GM10248 (cell line): ENCODE data around the gene MTHFR.

Experiments used
- CTCF ChIA-PET: fragments of 300-600 bp; sonication (Branson Sonifier 250); formaldehyde crosslinking; extraction: SDS; loops from one replicate; lab custom pipeline; 2021; ENCODE audit warnings: antibody characterized with exemption; lab: Yijun Ruan, JAX
- POLR2A ChIA-PET: fragments of 350-650 bp; sonication (Branson Sonifier 250); formaldehyde crosslinking; extraction: SDS; loops from one replicate; lab custom pipeline; 2020; ENCODE audit warnings: antibody characterized with exemption; lab: Yijun Ruan, JAX
- DNase-seq: peaks from one replicate; pipeline ENCODE4 v3.0.0; 2012; ENCODE audit errors: extremely low spot score
- TF ChIP-seq, protein P1 (sequence below): IDR thresholded peaks from 2 replicates; pipeline ENCODE4 v1.5.1; 2012; ENCODE audit warnings: mild to moderate bottlenecking, low read depth; ENCODE audit errors: extremely low read depth, missing control alignments, control extremely low read depth

Gene MTHFR

GRCh38 chr1:11838349-11839272 lies 32.8 kb upstream of the MTHFR start:
- TF ChIP-seq, protein P1, sequence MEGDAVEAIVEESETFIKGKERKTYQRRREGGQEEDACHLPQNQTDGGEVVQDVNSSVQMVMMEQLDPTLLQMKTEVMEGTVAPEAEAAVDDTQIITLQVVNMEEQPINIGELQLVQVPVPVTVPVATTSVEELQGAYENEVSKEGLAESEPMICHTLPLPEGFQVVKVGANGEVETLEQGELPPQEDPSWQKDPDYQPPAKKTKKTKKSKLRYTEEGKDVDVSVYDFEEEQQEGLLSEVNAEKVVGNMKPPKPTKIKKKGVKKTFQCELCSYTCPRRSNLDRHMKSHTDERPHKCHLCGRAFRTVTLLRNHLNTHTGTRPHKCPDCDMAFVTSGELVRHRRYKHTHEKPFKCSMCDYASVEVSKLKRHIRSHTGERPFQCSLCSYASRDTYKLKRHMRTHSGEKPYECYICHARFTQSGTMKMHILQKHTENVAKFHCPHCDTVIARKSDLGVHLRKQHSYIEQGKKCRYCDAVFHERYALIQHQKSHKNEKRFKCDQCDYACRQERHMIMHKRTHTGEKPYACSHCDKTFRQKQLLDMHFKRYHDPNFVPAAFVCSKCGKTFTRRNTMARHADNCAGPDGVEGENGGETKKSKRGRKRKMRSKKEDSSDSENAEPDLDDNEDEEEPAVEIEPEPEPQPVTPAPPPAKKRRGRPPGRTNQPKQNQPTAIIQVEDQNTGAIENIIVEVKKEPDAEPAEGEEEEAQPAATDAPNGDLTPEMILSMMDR: peak; percentile 99
- peak; percentile 90 for DNase-seq
- ChIA-PET POLR2A (interaction anchor here (2.5 kb wide), 1 partner anchor 69 kb away, joined by 9 read pairs; no protein-coding TSS in a partner anchor), CTCF (interaction anchor here (0.7 to 5.3 kb wide), 7 partner anchors 14 to 193 kb away, joined by 3 to 49 read pairs (median 7); no protein-coding TSS in a partner anchor)

- CTCF ChIA-PET: interaction anchor here (0.7 to 5.3 kb wide), 10 partner anchors 8 to 194 kb away, joined by 3 to 49 read pairs (median 4); partner anchors contain the start of gene NPPA
- TF ChIP-seq, protein P1: no peak
- POLR2A ChIA-PET: interaction anchor here (0.6 to 2.5 kb wide), 2 partner anchors 72 to 385 kb away, joined by 4 to 13 read pairs; no protein-coding TSS in a partner anchor
- no peak for DNase-seq
Measured at GRCh38 chr1:11837767-11838348, 32.1 kb upstream of the MTHFR start.

DNA sequence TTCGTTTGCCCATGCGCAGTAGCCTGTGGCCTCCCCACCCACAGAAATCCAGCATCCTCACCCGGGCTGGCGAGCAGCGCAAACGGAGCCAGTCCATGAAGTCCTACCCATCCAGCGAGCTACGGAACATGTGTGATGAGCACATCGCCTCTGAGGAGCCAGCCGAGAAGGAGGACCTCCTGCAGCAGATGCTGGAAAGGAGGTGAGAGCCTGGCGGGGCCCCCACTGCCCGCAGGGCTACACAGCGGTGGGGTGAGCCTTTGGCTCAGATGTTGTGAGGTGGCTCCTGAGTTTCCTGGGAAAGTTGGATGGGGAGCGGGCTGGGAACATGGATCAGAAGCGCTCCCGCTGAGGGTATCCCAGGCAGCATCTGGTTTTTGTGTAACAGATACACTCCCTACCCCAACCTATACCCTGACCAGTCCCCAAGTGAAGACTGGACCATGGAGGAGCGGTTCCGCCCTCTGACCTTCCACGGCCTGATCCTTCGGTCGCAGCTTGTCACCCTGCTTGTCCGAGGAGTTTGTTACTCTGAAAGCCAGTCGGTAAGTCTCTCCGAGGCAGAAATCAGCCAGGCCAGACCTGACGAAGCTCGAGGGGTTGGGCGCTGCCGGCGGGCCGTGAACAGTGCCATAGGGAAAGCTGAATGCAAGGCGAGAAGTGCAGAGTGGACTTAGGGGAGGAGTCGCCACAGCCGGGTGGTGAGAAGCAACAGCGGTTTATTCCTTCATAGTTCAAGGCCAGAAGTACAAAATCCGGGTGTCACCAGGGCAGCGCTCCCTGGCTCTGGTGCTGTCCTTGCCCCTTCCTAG lies 31.4 kb upstream of the MTHFR start:
- ChIA-PET POLR2A (interaction anchor here (0.6 to 2.5 kb wide), 3 partner anchors 71 to 386 kb away, joined by 4 to 13 read pairs (median 9); no protein-coding TSS in a partner anchor), CTCF (interaction anchor here (1.0 to 5.3 kb wide), 10 partner anchors 8 to 141 kb away, joined by 3 to 49 read pairs (median 4); partner anchors contain the start of gene NPPA)
- DNase-seq: no peak
- TF ChIP-seq, protein P1: no peak

GRCh38 chr1:11835441-11836225 lies 29.9 kb upstream of the MTHFR start:
- TF ChIP-seq, protein P1: no peak
- POLR2A ChIA-PET: interaction anchor here (2.1 to 2.5 kb wide), 2 partner anchors 72 to 74 kb away, joined by 9 to 13 read pairs; no protein-coding TSS in a partner anchor
- CTCF ChIA-PET: interaction anchor here (1.3 to 1.8 kb wide), 3 partner anchors 21 to 131 kb away, joined by 4 to 5 read pairs (median 4); no protein-coding TSS in a partner anchor
- no peak for DNase-seq

DNA sequence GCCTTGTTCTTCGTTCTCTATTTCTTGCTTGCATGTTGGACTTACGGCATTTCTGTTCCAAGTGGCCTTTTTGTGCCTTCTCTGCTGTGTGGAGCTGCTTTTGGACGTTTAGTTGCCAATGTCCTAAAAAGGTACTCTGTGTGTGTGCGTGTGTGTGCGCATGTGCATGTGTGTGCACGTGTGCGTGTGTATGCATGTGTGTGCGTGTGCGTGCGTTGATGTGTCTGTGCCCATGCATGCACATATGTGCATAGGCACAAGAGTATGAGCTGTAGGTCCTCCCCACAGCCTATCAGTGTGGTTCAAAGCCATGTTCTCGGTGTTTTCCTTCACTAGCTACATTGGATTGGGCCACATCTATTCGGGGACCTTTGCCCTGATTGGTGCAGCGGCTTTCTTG lies 28.1 kb upstream of the MTHFR start:
- POLR2A ChIA-PET: no interaction called here
- DNase-seq: no peak
- TF ChIP-seq, protein P1: no peak
- CTCF ChIA-PET: interaction anchor here (1.3 kb wide), 1 partner anchor 74 kb away, joined by 3 read pairs; no protein-coding TSS in a partner anchor
